CD4-positive, alpha-beta T cell (primary cell): Measurements from ENCODE around the gene COL4A6. TPM values are rescaled to one million over a fixed set of nuclear protein-coding genes. Genes with fewer than 3 reads are reported as not detected.

Experiments used
- ATAC-seq: fragments of 200-7000 bp; cut with Tn5 transposase; one replicate; pipeline ENCODE4 v1.10.0; 2022; ENCODE audit warnings: mild to moderate bottlenecking; ENCODE audit not compliant: poor library complexity
- CTCF ChIA-PET: fragments of 350-600 bp; sonication (Branson Sonifier 250); formaldehyde crosslinking; loops from one replicate; lab custom pipeline; 2021; ENCODE audit warnings: antibody characterized with exemption, inconsistent platforms; lab: Charles Lee
- POLR2A ChIA-PET: fragments of 350-600 bp; sonication (Branson Sonifier 250); formaldehyde crosslinking; loops from one replicate; lab custom pipeline; 2021; ENCODE audit warnings: antibody characterized with exemption, inconsistent platforms; lab: Charles Lee
- DNase-seq, 14 experiments: peaks; one replicate each; pipeline ENCODE4 v3.0.0-alpha.2; 2013 to 2020; ENCODE audit warnings: mixed read lengths in 2 of 14
- H3K27ac ChIP-seq, 2 donors: one replicate each; pipeline versions ENCODE4 v1.5.1 to v1.7.0; 2013; ENCODE audit warnings: low read length in 2 of 2, low read depth in 1 of 2, mild to moderate bottlenecking in 1 of 2
- H3K27me3 ChIP-seq, 2 experiments: 1 replicate in 1 of 2; 2 replicates in 1 of 2; pipeline versions ENCODE4 v1.6.1 to v1.7.0; 2013; ENCODE audit warnings: low read length in 2 of 2, control low read depth in 1 of 2, mild to moderate bottlenecking in 1 of 2, moderate library complexity in 1 of 2; ENCODE audit not compliant: insufficient read depth in 2 of 2, control insufficient read depth in 1 of 2
- H3K36me3 ChIP-seq: one replicate; pipeline ENCODE4 v1.6.1; 2013; ENCODE audit warnings: low read length, control low read depth; ENCODE audit not compliant: insufficient read depth
- H3K4me1 ChIP-seq: one replicate; pipeline ENCODE4 v1.6.1; 2013; ENCODE audit warnings: low read length, control low read depth; ENCODE audit not compliant: insufficient read depth
- H3K4me3 ChIP-seq: one replicate; pipeline ENCODE4 v1.5.1; 2013; ENCODE audit warnings: mild to moderate bottlenecking, low read length, moderate library complexity
- H3K9me3 ChIP-seq, 2 experiments: 1 replicate in 1 of 2; 2 replicates in 1 of 2; pipeline versions ENCODE4 v1.6.1 to v1.7.0; 2013; ENCODE audit warnings: low read length in 2 of 2, mild to moderate bottlenecking in 2 of 2, control low read depth in 1 of 2, moderate library complexity in 1 of 2; ENCODE audit not compliant: control insufficient read depth in 1 of 2, insufficient read depth in 1 of 2
- H3K27ac Mint-ChIP-seq: one replicate; pipeline ENCODE4 v1.8.0; 2020; ENCODE audit warnings: mixed read lengths
- H3K27me3 Mint-ChIP-seq: one replicate; pipeline ENCODE4 v1.8.0; 2021; ENCODE audit warnings: mixed read lengths
- H3K36me3 Mint-ChIP-seq: one replicate; pipeline ENCODE4 v1.8.0; 2021; ENCODE audit warnings: low read depth, mixed read lengths
- H3K4me1 Mint-ChIP-seq: one replicate; pipeline ENCODE4 v1.8.0; 2021; ENCODE audit warnings: low read depth, mixed read lengths
- H3K4me3 Mint-ChIP-seq: one replicate; pipeline ENCODE4 v1.8.0; 2020; ENCODE audit warnings: mild to moderate bottlenecking, mixed read lengths
- H3K9me3 Mint-ChIP-seq: one replicate; pipeline ENCODE4 v1.8.0; 2020; ENCODE audit warnings: mixed read lengths
- intact Hi-C, 2 experiments: fragments of 100-400 bp; cut with DNase I in 1 of 2; cut with micrococcal nuclease in 1 of 2; formaldehyde crosslinking; loops; one replicate each; pipeline versions ENCODE4 v1.15.1 to v1.9.0; 2023 to 2025; cut with DNase I, micrococcal nuclease
- total RNA-seq, 174 experiments: library from RNA in 2 of 174; stranded (reverse) in 2 of 174; gene quantifications; one replicate each; pipeline ENCODE4 v1.2.3 and lab custom pipeline; 2021 to 2026
- TF ChIP-seq, protein P1 (sequence below): fragments of 200-600 bp; IDR thresholded peaks from one replicate; pipeline ENCODE4 v1.8.0; 2022; ENCODE audit warnings: antibody characterized with exemption, mild to moderate bottlenecking

Gene COL4A6
- total RNA-seq, 2 experiments from 2014 or later: not detected

DNA sequence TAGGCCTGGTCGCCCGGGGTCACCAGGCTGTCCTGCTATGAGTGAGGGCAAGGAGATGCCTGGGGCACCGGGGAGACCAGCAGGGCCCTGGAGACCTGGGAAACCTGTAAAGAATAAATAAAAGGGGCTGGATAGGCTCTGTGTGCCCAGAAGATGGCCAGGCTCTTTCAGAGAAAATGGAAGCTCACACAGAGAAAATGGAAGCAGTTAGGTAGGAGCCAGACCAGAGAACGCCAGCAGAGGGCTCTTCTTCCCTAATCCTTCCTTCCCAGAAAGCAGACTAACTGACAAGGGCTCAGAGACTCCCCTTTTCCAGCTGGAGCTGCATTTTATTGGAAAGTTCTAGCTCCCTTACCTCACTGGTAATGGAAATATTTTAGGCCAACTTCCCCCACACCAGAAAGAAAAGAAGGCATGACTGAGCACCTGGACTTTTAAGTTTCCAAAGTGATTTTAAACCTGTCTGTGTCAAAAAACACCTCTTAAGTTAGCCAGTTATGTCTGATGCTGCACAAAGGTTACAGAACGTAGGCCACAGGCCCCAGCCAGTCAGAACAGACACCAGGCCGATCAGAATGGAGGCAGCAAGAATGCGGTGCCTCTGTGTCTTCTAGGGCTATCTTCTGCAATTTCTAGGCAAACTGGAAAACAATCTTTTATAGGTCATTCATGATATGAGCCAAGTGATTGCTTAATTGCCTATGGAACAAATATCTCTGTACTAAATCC is 272.7 kb downstream of the COL4A6 start:
- no peaks in the 10 kb centered on the region for H3K9me3 ChIP-seq
- H3K27ac ChIP-seq: no peak overlapping the region
- ChIA-PET CTCF (no interaction called here), POLR2A (no interaction called here)
- TF ChIP-seq, protein P1, sequence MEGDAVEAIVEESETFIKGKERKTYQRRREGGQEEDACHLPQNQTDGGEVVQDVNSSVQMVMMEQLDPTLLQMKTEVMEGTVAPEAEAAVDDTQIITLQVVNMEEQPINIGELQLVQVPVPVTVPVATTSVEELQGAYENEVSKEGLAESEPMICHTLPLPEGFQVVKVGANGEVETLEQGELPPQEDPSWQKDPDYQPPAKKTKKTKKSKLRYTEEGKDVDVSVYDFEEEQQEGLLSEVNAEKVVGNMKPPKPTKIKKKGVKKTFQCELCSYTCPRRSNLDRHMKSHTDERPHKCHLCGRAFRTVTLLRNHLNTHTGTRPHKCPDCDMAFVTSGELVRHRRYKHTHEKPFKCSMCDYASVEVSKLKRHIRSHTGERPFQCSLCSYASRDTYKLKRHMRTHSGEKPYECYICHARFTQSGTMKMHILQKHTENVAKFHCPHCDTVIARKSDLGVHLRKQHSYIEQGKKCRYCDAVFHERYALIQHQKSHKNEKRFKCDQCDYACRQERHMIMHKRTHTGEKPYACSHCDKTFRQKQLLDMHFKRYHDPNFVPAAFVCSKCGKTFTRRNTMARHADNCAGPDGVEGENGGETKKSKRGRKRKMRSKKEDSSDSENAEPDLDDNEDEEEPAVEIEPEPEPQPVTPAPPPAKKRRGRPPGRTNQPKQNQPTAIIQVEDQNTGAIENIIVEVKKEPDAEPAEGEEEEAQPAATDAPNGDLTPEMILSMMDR: no peak
- no peaks in the 10 kb centered on the region for H3K36me3 ChIP-seq
- Mint-ChIP-seq H3K36me3 (no peaks in the 10 kb centered on the region), H3K27me3 (no peaks in the 10 kb centered on the region), H3K27ac (no peak overlapping the region), H3K9me3 (no peaks in the 10 kb centered on the region), H3K4me3 (no peak overlapping the region), H3K4me1 (no peaks in the 10 kb centered on the region)
- ATAC-seq (no peak), DNase-seq (no peak)
- H3K4me1 ChIP-seq: no peaks in the 10 kb centered on the region
- intact Hi-C loops: no loop called here
- no peak overlapping the region for H3K4me3 ChIP-seq
- H3K27me3 ChIP-seq: no peaks in the 10 kb centered on the region

DNA sequence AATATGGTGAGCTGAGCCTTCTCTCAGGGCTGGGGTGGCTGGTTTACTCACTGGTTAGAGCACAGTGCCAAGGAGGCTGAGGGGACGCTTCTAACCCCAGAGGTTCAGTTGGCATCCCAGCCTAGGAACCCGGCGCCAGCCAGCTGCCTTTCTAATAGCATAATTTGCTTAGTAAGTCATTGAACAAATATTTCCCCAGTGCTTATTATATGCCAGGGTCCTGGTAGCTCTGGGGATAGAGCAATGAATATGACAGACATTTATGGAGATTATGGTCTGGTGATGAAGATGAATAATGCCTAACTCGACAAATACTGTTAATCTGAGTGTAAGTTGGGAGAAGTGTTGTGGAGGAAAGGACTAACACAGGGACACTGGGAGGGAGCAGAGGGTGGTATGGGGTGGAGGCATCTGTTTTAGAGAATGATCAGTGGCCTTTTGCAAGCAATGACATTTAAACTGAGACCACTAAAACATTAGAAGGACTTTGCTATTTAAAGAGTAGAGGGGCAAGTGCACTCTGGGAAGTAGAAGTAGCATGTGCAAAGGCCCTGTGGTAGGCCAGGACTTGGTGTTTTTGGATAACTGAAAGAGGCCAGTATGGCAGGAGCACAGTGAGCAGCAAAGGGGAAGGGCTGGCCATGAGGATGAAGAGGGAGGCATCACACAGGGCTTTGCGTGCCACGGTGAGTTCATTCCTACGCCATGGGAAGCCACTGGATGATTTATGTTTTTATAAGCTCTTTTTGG is 274.7 kb downstream of the COL4A6 start:
- H3K4me3 ChIP-seq: no peak overlapping the region
- H3K9me3 ChIP-seq: no peaks in the 10 kb centered on the region
- H3K4me3 Mint-ChIP-seq: no peak overlapping the region
- intact Hi-C loops: no loop called here
- H3K4me1 Mint-ChIP-seq: no peaks in the 10 kb centered on the region
- H3K4me1 ChIP-seq: no peaks in the 10 kb centered on the region
- H3K27ac ChIP-seq: no peak overlapping the region
- no peak for DNase-seq
- ChIA-PET POLR2A (no interaction called here), CTCF (no interaction called here)
- TF ChIP-seq, protein P1: no peak
- H3K27me3 ChIP-seq: no peaks in the 10 kb centered on the region
- no peak overlapping the region for H3K27ac Mint-ChIP-seq
- H3K9me3 Mint-ChIP-seq: no peaks in the 10 kb centered on the region
- H3K36me3 ChIP-seq: no peaks in the 10 kb centered on the region
- no peaks in the 10 kb centered on the region for H3K36me3 Mint-ChIP-seq
- no peak for ATAC-seq
- H3K27me3 Mint-ChIP-seq: no peaks in the 10 kb centered on the region

DNA sequence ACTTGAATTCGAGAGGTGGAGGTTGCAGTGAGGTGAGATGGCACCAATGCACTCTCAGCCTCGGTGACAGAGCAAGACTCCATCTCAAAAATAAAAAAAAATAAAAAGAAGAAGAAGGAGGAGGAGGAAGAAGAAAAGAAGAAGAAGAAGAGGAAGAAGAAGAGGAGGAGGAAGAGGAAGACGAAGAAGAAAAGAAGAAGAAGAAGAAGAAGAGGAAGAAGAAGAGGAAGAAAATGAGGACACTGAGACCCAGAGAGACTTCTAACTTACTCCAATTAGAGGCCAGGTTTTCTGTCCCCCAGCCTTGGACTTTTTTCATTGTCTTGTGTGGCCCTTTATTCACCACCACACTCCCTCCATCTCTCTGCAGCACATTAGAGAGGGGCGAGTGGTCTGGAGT is 276.0 kb downstream of the COL4A6 start:
- POLR2A ChIA-PET: no interaction called here
- no peaks in the 10 kb centered on the region for H3K9me3 ChIP-seq
- Mint-ChIP-seq H3K27ac (no peak overlapping the region), H3K4me3 (no peak overlapping the region), H3K9me3 (no peaks in the 10 kb centered on the region), H3K27me3 (no peaks in the 10 kb centered on the region), H3K36me3 (no peaks in the 10 kb centered on the region), H3K4me1 (no peaks in the 10 kb centered on the region)
- intact Hi-C loops: no loop called here
- H3K27ac ChIP-seq: no peak overlapping the region
- no peaks in the 10 kb centered on the region for H3K27me3 ChIP-seq
- no peak overlapping the region for H3K4me3 ChIP-seq
- TF ChIP-seq, protein P1: no peak
- CTCF ChIA-PET: no interaction called here
- no peak for DNase-seq
- ATAC-seq: no peak
- H3K36me3 ChIP-seq: no peaks in the 10 kb centered on the region
- H3K4me1 ChIP-seq: no peaks in the 10 kb centered on the region
